Upper lobe of left lung (tissue), 4 donors: ENCODE data around the gene MORC4.

ENCODE experiments used
- CTCF ChIP-seq, 6 experiments: fragments of 450-650 bp in 4 of 6; fragments of 200-600 bp in 2 of 6; sonication (generic) in 2 of 6; IDR thresholded peaks; one replicate each; pipeline ENCODE4 v1.5.1; 2016 to 2019; ENCODE audit warnings: antibody characterized with exemption in 6 of 6
- EP300 ChIP-seq, 4 donors: sonication (generic); formaldehyde crosslinking; IDR thresholded peaks; one replicate each; pipeline ENCODE4 v1.5.1; 2017; ENCODE audit warnings: antibody characterized with exemption in 4 of 4, control low read depth in 2 of 4
- POLR2A ChIP-seq, 4 donors: fragments of 450-650 bp; IDR thresholded peaks; one replicate each; pipeline ENCODE4 v1.5.1; 2016 to 2017; ENCODE audit warnings: antibody characterized with exemption in 4 of 4, mild to moderate bottlenecking in 2 of 4

GRCh38 chrX:106899841-106900240 is 100.2 kb downstream of the MORC4 start:
- TF ChIP-seq POLR2A (IDR thresholded peaks at IDR 0.05), result no peak
- no peak for TF ChIP-seq CTCF (IDR thresholded peaks at IDR 0.05)
- TF ChIP-seq EP300 (IDR thresholded peaks at IDR 0.05), result no peak
